NB4 (cell line): ENCODE results near the gene OR2M5.

Experiments
- DNase-seq: peaks from one replicate; pipeline ENCODE4 v3.0.0; 2010; ENCODE audit warnings: low read depth
- H3K4me3 ChIP-seq: one replicate; pipeline ENCODE4 v1.5.1; 2011; ENCODE audit warnings: mild to moderate bottlenecking, low read depth, low read length, moderate library complexity
- CTCF ChIP-seq: IDR thresholded peaks from one replicate; pipeline ENCODE4 v1.5.1; 2012; ENCODE audit warnings: low read depth, low read length
- MAX ChIP-seq: IDR thresholded peaks from 2 replicates; pipeline ENCODE4 v1.6.1; 2011; ENCODE audit warnings: low read depth, low read length
- MYC ChIP-seq: IDR thresholded peaks from 2 replicates; pipeline ENCODE4 v1.6.1; 2011; ENCODE audit warnings: low read depth, low read length
- POLR2A ChIP-seq: IDR thresholded peaks from 2 replicates; pipeline ENCODE4 v1.6.1; 2011; ENCODE audit warnings: mild to moderate bottlenecking; ENCODE audit not compliant: insufficient read length; ENCODE audit errors: extremely low read depth

The OR2M5 gene

GRCh38 chr1:248155927-248156326 lies 11.0 kb downstream of the OR2M5 start:
- no peak overlapping the region for H3K4me3 ChIP-seq
- TF ChIP-seq POLR2A (no peak), MYC (no peak), CTCF (no peak), MAX (no peak)
- peak; percentile 5 for DNase-seq

- DNase-seq = no peak
- no peak overlapping the region for H3K4me3 ChIP-seq
- TF ChIP-seq CTCF (no peak), MAX (no peak), POLR2A (no peak), MYC (no peak)
Observed at GRCh38 chr1:248158758-248159157, 13.8 kb downstream of the OR2M5 start.

GRCh38 chr1:248164031-248164430 lies 19.1 kb downstream of the OR2M5 start:
- DNase-seq = no peak
- TF ChIP-seq MAX (no peak), MYC (no peak), POLR2A (no peak), CTCF (no peak)
- no peak overlapping the region for H3K4me3 ChIP-seq

- DNase-seq = no peak
- TF ChIP-seq CTCF (no peak), MYC (no peak), POLR2A (no peak), MAX (no peak)
- no peak overlapping the region for H3K4me3 ChIP-seq
Observed at GRCh38 chr1:248165186-248165585, 20.2 kb downstream of the OR2M5 start.

GRCh38 chr1:248174521-248174920 lies 29.6 kb downstream of the OR2M5 start, which contains the start of gene OR2M2:
TSS of gene OR2M2 (plus strand) at chr1:248174821. CDS start at chr1:248179986, 5,165 bp downstream.
- no peak for DNase-seq
- TF ChIP-seq MYC (no peak), POLR2A (no peak), CTCF (no peak), MAX (no peak)
- no peak within 1 kb of the TSS for H3K4me3 ChIP-seq

- no peak for DNase-seq
- no peak overlapping the region for H3K4me3 ChIP-seq
- TF ChIP-seq POLR2A (no peak), MAX (no peak), CTCF (no peak), MYC (no peak)
Observed at GRCh38 chr1:248183996-248184395, 39.0 kb downstream of the OR2M5 start.
